ENCODE measurements around the gene PDLIM5. TPM values are rescaled to one million over a fixed set of nuclear protein-coding genes. Genes with fewer than 3 reads are reported as not detected.

Gene PDLIM5
- polyA plus RNA-seq, 1 donor = 268 TPM

GRCh38 chr4:94715726-94716125 lies 264.0 kb downstream of the PDLIM5 start:
- DNase-seq = no peak

Other genes starting within 250 kb of the PDLIM5 start
- gene SMARCAD1, start 244.1 kb upstream of the PDLIM5 start, polyA plus RNA-seq (ENCODE audit: insufficient read length) = 31.1 TPM
- gene HPGDS, start 109.1 kb upstream of the PDLIM5 start, polyA plus RNA-seq (ENCODE audit: insufficient read length) = 5.8 TPM

Data from hindlimb muscle (tissue), 1 donor.